GM20431 (cell line): ENCODE results near the gene LRAT.
"Not testable (repeated sequence)": the region's sequence is repeated elsewhere in the genome, so short reads cannot be mapped to it uniquely, and the experiment has no call there.

ENCODE experiments used
- in situ Hi-C: fragments of 300-500 bp; cut with MseI, MboI; formaldehyde crosslinking; loops from one replicate; pipeline ENCODE4 v1.15.0; 2020; ENCODE audit warnings: low sequenced_read_pairs; ENCODE audit not compliant: unreplicated experiment

LRAT gene

DNA sequence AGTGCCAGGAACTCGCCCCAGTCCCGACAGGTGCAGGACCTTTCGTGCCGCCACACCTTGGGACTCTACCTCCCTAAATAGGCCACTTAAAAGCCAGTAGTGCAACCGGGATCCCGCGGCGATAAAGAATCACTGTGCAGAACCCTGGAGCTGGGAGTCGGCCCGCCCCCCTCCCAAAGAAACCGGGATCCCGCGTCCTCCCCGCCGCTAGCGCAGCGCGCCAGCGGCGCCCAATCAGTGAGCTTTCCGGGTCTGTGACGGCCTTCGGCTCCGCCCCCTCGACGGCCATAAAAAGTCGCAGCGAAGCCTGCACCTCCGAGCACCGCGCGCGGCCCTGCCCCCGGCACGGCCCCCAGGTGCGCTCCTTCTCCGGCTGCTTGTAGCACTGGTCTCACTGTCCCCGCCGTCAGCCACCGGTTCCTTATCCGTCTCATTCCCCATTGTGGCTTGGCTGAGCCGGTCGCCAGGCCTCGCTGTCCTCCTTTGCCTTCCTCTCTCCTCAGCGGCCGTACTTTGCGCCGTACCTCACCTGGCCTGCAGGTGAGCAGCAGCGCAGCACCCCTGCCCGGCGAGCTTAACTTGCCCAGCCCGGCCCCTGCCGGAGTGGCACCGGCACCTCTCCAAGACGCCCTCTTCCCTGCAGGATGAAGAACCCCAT, at the start of gene LRAT:
LRAT (plus strand) TSS at position 318 of the 658 bp plus-strand sequence; CDS start at position 645, 327 bp downstream.
- in situ Hi-C loops = no loop called here

DNA sequence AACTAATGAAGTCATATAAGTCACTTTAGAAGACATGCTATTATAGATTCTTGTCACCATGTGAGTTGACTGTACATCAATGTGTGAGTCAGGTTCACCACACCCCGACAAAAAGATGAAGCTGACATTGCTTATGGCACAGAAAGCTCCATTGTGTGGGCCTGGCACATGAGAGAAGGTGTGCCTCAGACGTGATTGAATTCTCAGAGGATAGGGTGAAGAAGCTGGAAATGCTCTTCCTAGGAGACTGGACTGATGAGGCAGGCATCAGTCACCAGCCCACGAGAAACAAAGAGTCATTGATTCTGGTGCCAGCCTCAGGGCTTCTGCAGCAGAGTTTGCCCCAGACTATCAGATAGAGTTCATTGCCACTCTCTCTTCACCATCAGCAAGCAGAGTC, 35.9 kb upstream of the LRAT start:
- in situ Hi-C loops = no loop called here

DNA sequence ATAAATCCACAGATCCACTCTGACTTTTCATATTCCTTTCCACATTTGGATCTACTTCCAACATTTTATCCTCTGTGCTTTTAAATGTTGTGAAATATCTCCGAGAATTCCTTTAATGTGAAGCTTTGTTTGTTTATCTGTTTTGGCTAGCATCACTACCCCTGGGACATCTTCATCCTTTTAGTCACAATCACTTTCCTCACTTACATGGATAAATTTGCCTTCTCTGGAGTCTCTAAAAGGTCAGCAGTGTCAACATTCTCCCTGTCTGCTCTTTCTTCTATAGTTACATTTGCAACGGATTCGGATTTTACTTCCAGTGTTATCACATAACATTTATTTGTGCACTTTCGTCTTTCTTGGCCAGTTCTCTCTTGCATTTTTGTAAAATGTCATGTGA, 34.2 kb upstream of the LRAT start:
- in situ Hi-C loops = no loop called here

DNA sequence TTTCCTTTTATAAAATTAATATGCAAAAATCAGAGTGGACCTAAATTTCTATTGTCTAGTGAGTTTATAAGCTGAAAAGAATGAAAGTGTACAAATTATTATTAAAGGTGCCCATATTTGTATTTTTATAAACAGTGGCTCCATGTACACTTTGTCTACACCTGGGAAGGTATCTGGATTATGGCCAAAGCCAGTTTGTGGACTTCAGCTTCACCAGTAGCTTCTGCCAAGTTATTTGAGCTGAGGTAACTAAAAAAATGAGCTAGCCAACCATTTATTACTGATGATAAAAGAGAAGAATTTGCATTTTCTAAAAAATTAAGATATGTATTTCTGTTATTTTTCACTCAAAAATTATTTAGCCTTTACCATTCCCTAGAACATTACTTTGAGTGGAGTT, 32.3 kb upstream of the LRAT start:
- in situ Hi-C loops = no loop called here

DNA sequence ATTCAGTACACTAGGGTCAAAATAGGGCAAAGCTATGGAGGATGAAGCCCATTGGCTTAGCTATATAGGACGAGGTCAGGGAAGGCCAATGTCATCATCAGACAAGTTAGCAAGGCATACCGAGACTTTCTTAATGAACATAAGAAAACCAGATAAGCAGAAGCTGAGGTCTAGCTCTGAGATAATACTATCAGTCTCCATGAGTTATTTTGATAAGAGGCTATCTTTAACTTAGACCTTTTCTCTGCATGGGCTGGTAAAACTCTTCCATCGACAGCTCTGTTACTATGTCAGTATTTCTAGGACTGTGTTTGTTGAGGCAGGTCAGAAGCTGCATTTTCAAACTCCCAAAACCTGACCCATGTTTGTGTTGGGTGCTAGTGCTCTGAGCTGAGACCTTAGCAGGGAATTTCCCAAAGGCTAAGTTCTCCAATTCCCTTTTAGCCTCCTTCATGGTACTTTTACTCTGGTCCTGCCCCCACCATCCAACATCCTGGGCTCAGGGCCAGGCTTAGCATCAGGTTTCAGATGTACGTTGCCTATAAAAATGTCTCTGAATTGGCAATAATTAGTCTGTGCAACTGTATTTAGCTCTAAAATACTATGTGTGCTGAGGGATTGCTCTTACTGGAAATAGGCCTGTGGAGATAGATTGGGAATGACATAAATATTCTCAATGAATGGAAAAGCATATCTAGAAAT, 29.3 kb upstream of the LRAT start:
- in situ Hi-C loops = no loop called here

DNA sequence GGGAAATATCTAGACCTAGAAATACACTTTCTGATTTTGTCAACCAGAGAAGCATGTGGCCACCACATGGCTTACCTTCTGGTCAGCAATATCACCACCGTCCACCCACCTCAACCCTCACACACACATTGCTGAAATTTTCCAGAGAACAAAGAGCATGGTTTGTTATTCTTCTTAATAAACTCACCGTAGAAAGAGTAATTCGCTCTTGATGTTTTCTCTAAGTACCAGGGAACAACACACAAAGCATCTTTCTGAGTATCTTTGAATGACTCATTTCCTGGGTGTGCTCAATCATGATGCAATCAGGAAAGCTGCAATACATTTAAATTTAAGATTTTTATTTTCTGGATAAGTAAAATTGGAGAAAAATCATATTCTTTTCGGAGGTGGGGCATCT, 24.7 kb upstream of the LRAT start:
- in situ Hi-C loops = no loop called here

DNA sequence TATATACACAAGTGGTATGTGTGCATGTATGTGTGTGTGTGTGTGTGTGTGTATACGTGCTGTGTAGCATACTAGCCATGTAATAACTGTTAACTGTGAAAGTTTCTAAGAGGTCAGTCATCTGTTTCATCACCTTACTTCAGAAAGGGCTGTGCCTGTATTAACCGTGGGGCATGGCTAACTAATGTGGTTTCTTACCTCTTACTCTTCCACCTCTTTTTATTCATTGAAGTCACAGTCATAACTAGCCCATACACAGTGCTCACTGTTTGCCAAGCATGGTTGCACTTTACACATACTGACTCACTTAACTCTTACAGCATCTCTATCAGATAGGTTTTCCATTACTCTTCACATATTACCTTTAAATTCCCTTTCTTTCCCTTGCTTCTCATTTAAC, 23.7 kb upstream of the LRAT start:
- in situ Hi-C loops = no loop called here

DNA sequence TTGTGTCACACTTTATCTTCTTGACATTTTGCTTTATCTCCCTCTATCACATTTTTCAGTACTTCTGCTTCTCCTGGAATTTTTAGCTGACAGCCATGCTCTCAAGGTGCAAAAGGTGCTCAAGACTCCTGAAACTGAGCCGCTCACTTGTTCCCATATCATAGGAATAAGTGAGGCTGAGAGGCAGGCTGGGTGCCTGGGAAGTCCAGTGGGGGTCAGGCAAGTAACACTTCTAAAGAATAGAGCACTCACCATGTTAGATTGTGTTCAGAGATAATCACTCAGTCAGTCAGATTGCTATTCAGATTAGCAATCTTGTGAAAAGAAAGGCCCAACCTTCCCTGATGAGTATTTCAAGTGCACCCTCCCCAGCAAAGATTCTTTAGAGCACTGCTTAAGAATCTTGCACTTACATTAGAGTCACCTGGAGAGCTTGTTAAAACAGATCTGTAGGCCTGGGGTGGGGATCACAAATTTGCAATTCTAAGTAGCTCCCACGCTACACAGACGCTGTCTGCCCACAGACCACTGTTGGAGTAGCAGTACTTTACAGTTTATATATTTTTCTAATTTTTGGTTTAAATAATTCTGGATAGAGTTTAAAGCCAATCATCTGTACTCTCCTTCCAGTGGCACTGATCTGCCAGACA, 23.1 kb upstream of the LRAT start:
- in situ Hi-C loops = no loop called here

DNA sequence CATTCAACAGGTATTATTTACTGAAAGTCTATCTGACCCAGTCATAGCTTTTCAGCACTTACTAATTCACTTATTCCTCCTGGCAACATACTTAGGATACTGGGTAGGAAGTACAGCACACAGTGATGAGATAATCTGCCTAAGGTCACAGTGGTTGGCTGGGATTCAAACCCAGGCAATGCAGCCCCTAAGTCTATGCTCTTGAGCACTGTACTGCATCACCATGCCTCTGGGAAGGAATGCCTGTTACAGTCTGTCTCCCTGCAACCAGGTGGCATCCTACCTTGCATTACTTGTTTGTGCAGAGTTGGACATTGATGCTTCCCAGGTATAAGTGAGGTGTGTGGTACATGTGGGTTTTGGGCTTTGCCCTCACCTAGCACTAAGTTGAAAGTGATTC, 21.5 kb upstream of the LRAT start:
- in situ Hi-C loops = no loop called here

DNA sequence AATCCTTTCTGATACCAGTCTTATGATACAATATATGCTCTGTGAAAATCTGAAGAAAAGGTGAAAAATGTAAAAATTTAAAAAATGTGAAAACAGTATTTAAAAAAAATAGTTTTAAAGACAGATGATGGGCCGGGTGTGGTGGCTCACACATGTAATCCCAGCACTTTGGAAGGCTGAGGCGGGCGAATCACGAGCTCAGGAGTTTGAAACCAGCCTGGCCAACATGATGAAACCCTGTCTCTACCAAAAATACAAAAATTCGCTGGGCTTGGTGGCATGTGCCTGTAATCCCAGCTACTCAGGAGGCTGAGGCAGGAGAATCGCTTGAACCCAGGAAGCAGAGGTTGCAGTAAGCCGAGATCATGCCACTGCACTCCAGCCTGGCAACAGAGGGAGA, 20.2 kb upstream of the LRAT start:
- in situ Hi-C loops = not testable (repeated sequence)

DNA sequence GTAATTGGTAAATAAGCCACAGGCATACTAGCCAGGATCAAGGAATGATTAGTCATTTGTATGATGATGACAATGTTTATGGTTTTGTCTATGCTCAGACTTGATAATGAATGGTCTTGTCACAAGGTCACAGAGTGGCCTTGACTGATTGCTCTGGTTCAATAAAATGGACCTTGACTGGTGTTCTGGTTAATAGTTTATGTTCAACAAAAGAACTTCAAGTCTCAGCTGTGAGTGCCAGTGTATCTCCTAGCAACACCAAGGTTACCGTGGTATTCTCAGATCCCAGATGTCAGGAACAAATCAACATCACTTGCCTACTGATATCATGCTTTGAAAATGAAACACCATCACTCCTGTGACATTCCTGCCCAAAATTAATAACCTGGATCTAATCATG, 16.3 kb upstream of the LRAT start:
- in situ Hi-C loops = no loop called here

DNA sequence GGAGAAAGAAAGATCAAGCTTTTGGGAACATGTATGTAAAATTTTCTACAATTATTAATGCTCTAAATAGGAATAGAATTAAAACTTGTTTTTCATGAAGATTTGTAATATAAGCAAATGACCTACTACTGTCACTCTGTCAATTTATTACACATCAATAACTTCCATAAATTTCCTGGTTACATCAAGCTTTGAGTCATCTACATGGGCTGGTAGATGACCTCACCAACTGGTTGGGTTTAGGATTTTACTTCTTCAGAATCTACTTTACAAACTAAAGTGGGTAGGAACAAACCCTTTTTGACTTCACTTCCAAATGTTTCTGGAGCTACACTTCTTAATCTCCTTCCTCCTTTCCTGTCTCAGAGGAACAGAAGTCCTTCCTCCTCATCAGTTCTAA, 12.0 kb upstream of the LRAT start:
- in situ Hi-C loops = no loop called here

DNA sequence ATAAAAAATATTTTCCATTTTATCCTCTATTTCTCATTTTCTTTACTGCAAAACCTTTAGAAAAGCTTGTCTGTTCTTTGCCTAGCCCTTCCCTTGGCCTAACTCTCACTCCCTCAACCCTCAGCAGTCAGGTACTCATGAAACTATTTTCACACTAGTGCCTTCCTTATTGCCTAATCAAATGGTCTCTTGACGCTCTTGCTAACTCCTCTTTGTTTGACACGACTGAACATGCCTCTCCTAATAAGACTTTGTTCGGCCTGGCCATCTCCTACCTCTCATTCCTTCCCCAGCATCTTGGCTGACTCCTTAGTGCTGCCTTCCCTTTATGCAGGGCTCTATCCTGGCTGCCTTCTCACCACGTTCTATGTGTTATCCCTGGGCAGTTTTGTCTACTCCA, 11.1 kb upstream of the LRAT start:
- in situ Hi-C loops = no loop called here

DNA sequence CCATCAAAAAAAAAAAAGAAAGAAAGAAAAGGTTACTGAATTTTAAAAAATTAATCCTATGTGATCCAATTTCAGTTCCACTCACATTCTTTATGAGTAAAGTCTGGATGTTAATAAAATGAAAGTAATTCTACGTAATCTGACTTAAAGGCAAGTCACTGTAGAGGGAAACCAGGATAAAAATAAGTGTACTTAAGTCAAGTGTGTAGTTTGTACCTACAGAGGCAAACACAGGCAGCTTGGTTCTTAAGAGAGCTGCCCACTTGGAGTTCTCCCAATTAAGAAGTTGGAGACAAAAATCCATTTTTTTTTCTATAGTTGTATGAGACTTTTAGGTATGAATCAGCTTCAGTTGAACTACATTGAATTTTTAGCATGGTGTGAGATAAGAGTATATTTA, 7.0 kb upstream of the LRAT start:
- in situ Hi-C loops = no loop called here

DNA sequence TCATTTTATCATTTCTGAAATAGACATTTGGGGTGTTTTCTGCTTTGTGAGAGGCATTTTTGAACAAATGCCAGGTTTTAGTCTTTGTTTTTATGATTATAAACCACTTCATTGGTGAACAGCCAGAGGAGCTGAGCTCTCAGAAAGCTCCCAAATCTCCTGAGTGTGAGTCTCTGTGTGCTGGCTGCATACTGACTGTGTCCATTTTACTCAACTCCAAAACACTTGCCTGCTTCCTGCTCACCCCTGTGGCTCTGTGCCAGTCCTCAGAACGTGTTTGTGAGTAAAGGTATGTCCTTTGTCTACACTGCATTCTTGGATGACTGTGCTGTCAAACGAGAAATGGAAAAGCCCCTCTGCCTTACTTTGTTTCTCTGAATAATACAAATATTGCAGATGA, 5.4 kb upstream of the LRAT start:
- in situ Hi-C loops = no loop called here

DNA sequence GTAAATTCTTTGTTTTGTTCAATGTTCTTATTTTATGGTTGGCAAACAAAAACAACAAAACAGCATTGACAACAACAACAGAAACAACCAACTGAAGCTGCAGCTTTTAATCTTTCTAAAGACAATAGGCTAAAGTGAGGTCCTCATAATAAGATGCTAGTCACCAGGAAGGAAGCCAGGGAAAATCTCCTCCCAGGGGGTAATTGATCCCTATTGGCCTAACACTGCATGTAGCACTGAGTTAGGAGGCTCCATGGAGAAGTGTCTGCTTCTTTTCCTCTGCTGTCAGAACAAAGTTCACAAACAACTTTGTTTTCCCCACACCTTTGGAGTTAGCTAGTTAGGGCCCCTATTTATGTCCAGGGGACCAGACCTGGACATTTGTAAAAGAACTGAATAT, 4.7 kb upstream of the LRAT start:
- in situ Hi-C loops = no loop called here

DNA sequence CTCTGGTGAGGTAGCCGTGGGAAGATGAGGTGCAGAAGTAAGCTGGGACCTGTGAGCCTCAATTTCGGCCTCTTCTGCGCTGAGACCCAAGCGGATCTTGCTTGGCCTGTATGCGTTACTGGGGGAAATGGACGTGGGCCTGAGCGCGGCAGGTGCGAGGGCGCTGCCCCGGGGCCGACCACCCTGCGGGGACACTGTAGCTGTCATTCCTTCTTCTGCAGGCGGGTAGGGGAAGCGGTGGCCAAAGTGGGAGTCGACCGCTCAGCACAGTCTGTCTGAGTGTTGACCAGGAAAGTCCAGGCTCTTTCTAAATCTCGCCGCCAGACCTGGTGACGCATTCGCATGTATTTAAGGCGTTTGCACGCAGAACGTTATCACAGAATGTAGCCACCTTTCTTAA, 3.3 kb upstream of the LRAT start:
- in situ Hi-C loops = no loop called here

DNA sequence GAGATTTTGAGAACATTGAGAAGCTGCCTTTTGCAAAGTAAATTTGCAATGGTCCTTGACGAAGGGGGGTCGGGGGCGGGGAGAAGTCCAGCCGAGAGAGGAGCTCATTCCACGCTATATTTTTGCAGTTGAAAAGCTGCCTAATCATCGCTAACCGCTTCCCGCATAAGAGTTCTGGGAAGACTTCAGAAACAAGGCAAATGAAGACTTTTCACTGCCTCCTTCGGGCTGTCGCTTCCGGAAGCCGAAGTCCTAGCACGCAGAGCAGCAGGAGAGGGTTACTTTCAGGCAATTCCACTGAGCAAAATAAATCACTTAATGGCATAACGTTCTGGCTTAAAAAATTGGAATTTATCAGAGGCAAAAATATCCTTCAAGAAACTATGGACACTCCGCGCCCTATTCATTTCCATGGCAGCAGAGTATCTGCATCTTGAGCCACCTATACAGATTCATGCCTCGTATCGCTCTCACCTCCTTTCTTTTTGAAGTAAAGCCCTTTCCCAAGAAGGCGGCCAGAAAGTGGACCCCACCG, 2.6 kb upstream of the LRAT start:
- in situ Hi-C loops = no loop called here

DNA sequence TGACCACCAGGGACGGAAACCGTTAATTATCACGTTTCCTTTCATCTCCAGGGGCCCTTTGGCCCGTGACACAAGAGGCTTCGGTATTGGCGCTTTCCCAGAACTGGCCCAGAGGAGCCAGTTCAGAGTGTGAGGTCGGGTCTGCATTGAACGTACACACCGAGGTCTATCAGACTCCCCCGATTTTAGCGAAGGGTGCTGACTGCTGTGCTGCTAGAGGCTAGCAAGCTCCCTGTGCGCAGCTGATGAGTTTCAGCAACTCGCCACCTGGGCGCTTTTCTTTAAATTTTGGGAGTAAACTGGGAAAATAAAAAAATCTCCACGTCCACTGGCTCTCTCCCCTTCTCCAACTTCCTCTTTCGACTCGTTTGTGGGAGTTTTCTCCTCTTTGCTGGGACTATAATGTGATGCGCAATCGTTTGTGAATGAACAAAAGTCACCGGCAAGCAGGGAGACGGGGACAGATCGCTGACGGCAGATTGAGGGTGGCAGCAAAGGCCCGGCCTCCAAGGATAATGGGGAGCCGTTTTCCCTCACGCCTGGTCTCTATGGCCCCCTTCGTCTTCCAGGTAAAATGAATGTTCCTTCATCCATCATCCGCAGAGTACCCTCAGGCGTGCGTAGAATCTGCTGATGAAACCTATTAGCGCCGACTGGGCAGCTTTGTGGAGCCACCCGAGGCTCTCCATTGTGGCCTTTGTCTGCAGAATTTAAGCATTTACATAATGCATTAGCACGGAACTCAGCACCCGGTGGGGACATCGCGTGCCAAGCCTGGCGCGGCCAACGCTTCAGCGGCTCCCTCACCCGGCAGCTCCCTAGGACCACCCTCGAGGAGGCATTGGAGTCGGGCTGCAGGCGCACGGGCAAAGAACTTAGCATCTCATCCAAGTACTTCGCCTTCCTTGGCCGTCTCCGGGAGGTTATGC, 1.6 kb upstream of the LRAT start:
- in situ Hi-C loops = no loop called here

DNA sequence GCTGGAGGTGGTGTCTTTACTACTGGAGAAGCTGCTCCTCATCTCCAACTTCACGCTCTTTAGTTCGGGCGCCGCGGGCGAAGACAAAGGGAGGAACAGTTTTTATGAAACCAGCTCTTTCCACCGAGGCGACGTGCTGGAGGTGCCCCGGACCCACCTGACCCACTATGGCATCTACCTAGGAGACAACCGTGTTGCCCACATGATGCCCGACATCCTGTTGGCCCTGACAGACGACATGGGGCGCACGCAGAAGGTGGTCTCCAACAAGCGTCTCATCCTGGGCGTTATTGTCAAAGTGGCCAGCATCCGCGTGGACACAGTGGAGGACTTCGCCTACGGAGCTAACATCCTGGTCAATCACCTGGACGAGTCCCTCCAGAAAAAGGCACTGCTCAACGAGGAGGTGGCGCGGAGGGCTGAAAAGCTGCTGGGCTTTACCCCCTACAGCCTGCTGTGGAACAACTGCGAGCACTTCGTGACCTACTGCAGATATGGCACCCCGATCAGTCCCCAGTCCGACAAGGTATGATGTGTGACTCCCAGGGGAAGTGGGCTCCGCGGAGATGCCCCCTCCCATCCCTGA, 634 bp downstream of the LRAT start:
- in situ Hi-C loops = no loop called here
